ENCODE data around the gene SUSD1. TPM values are rescaled to one million over a fixed set of nuclear protein-coding genes. Genes with fewer than 3 reads are reported as not detected.

The SUSD1 gene
- total and polyA plus RNA-seq, 7 donors, result 0.42 to 3.4 (median 1.7) TPM

DNA sequence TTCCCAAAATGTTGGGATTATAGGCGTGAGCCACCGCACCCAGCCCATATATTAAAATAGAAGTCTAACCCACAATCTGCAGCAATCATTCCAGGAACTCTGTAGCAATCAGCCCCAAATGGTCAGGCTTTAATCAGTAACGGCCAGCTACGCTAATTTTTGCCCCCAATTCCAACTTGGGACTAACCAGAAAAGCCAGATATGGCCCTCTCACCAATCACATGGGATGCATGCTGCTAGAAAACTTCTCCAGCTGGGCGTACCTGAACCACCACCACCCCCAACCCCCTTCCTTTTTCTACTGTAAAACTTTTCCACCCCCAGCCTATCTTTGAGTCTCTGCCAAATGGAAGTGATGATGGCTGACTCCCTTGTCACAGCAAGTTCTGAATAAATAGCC, 4.1 kb downstream of the SUSD1 start:
- H3K4me1 ChIP-seq, result peaks cover 9% of the 10 kb centered on the region
- WGBS, 3 donors, result 89 to 97% (median 90%) methylated on average over 5 of the region's 5 CpGs
- no peak overlapping the region for H3K27ac ChIP-seq
- intact Hi-C loops (cut with DNase I), result no loop called here
- no peaks in the 10 kb centered on the region for H3K9me3 ChIP-seq
- H3K27me3 ChIP-seq (ENCODE audit: insufficient read depth in 3 of 3, low read length in 2 of 3), result peaks cover 0 to 12% (median 0%) of the 10 kb centered on the region in 3 donors
- no peak for TF ChIP-seq CTCF (IDR thresholded peaks at IDR 0.05)
- H3K36me3 ChIP-seq (ENCODE audit: insufficient read depth in 1 of 2, low read depth in 1 of 2), result peaks cover 0 to 2% of the 10 kb centered on the region in 2 donors
- no peak for ATAC-seq
- H3K4me3 ChIP-seq, result no peak overlapping the region
- no peak for DNase-seq

DNA sequence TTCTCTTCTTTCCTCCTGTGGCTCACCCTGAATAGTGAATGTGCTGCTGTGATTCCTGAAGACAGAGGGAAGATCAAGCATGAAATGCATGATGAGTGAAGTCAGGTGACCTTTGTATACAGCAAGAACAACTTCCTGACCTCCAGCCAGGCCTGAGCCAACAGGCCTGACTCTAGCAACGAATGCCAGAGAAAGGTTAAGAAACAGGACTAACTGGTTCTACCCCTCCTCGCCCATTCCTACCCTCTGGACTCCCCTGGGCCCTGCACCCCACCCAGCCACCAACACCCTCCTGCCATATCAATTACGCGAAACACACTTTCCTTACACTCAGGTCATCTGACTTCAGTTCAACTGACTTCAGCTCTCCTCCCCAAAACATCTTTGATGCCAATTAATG, 4.9 kb downstream of the SUSD1 start:
- 76 to 82% (median 81%) methylated on average over 4 of the region's 4 CpGs for WGBS, 3 donors
- intact Hi-C loops (cut with DNase I), result no loop called here
- no peak for DNase-seq

GRCh38 chr9:112169368-112169767, 5.7 kb downstream of the SUSD1 start:
- Histone ChIP-seq H3K9me3 (no peaks in the 10 kb centered on the region), H3K27me3 (ENCODE audit: insufficient read depth in 3 of 3, low read length in 2 of 3) (peaks cover 0 to 4% (median 0%) of the 10 kb centered on the region in 3 donors), H3K36me3 (ENCODE audit: insufficient read depth in 1 of 2, low read depth in 1 of 2) (peaks cover 0 to 2% of the 10 kb centered on the region in 2 donors), H3K4me3 (no peak overlapping the region), H3K27ac (no peak overlapping the region), H3K4me1 (peaks cover 7% of the 10 kb centered on the region)
- intact Hi-C loops (cut with DNase I), result loop anchor here in 1 of 2 donors (10.0 kb wide), 1 partner anchor 165 kb away; the partner anchor contains the start of gene PTBP3
- TF ChIP-seq CTCF (IDR thresholded peaks at IDR 0.05), result no peak
- WGBS, 3 donors, result 83 to 92% (median 84%) methylated on average over 6 of the region's 6 CpGs
- no peak for DNase-seq
- no peak for ATAC-seq

More for the DNA sequence above, 4.9 kb downstream of the SUSD1 start:
- Histone ChIP-seq H3K36me3 (ENCODE audit: insufficient read depth in 1 of 2, low read depth in 1 of 2) (peaks cover 0 to 2% of the 10 kb centered on the region in 2 donors), H3K27ac (no peak overlapping the region), H3K27me3 (ENCODE audit: insufficient read depth in 3 of 3, low read length in 2 of 3) (peaks cover 0 to 9% (median 0%) of the 10 kb centered on the region in 3 donors), H3K9me3 (no peaks in the 10 kb centered on the region), H3K4me1 (peaks cover 9% of the 10 kb centered on the region), H3K4me3 (no peak overlapping the region)
- TF ChIP-seq CTCF (IDR thresholded peaks at IDR 0.05), result no peak
- ATAC-seq, result no peak

DNA sequence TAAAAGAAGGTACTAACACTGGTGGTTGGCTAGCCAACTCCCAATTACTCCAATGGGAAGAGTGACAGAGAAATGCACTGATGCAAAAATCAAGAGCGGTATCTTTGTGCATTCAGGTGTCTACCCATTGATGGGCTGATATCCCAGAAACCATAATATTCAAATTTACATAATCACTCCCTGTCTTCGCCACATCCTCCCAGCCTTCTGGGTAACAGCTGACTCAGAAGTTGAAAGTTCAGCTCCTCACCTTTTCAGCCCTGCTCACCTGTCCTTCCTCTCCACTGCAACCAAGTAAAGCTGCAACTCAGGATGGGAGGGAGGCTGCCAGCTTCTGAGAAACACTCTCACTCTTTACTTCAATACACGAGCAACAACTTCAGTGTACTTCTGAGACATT, 6.9 kb downstream of the SUSD1 start:
- 65 to 91% (median 72%) methylated on average over 3 of the region's 3 CpGs for WGBS, 3 donors
- no peaks in the 10 kb centered on the region for H3K9me3 ChIP-seq
- no peak for ATAC-seq
- no peak overlapping the region for H3K27ac ChIP-seq
- H3K4me1 ChIP-seq, result peaks cover 5% of the 10 kb centered on the region
- no peak for TF ChIP-seq CTCF (IDR thresholded peaks at IDR 0.05)
- no peaks in the 10 kb centered on the region for H3K27me3 ChIP-seq (ENCODE audit: insufficient read depth in 3 of 3, low read length in 2 of 3)
- H3K4me3 ChIP-seq, result no peak overlapping the region
- H3K36me3 ChIP-seq (ENCODE audit: insufficient read depth in 1 of 2, low read depth in 1 of 2), result peaks cover 0 to 2% of the 10 kb centered on the region in 2 donors
- DNase-seq, result no peak
- intact Hi-C loops (cut with DNase I), result loop anchor here in 1 of 2 donors (10.0 kb wide), 1 partner anchor 167 kb away; the partner anchor contains the start of gene PTBP3
